ENCODE results near the gene CARD10. TPM values are rescaled to one million over a fixed set of nuclear protein-coding genes. Genes with fewer than 3 reads are reported as not detected.

The CARD10 gene
- total and polyA plus RNA-seq, 2 of the 13 experiments (the other 11 are each of a cell fraction or from before 2014, with no cell fraction given): 35.2 to 55.8 TPM

GRCh38 chr22:37449331-37450001, 69.7 kb downstream of the CARD10 start (continued):
- TF ChIP-seq, protein P1, sequence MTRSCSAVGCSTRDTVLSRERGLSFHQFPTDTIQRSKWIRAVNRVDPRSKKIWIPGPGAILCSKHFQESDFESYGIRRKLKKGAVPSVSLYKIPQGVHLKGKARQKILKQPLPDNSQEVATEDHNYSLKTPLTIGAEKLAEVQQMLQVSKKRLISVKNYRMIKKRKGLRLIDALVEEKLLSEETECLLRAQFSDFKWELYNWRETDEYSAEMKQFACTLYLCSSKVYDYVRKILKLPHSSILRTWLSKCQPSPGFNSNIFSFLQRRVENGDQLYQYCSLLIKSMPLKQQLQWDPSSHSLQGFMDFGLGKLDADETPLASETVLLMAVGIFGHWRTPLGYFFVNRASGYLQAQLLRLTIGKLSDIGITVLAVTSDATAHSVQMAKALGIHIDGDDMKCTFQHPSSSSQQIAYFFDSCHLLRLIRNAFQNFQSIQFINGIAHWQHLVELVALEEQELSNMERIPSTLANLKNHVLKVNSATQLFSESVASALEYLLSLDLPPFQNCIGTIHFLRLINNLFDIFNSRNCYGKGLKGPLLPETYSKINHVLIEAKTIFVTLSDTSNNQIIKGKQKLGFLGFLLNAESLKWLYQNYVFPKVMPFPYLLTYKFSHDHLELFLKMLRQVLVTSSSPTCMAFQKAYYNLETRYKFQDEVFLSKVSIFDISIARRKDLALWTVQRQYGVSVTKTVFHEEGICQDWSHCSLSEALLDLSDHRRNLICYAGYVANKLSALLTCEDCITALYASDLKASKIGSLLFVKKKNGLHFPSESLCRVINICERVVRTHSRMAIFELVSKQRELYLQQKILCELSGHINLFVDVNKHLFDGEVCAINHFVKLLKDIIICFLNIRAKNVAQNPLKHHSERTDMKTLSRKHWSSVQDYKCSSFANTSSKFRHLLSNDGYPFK (CRISPR knock-in tag; IDR thresholded peaks at IDR 0.05; ENCODE audit: borderline replicate concordance): no peak
- no peak for TF ChIP-seq ZIK1 (CRISPR knock-in tag; IDR thresholded peaks at IDR 0.05; ENCODE audit: borderline replicate concordance, low read depth)

- H3K9ac ChIP-seq (ENCODE audit: insufficient read depth, low read depth, low read length): no peak overlapping the region
- H3K4me1 ChIP-seq (ENCODE audit: insufficient read depth, low read length): peaks cover 6% of the 10 kb centered on the region
- H3K27me3 ChIP-seq (ENCODE audit: control insufficient read depth in 1 of 2, insufficient read depth in 2 of 2, low read length in 2 of 2): peaks cover 0 to 18% of the 10 kb centered on the region in 2 experiments; a peak in 4 of 5 replicates
- no peaks in the 10 kb centered on the region for H3K9me3 ChIP-seq (ENCODE audit: low read length)
- H4K20me1 ChIP-seq (ENCODE audit: insufficient read depth, low read length): no peaks in the 10 kb centered on the region
- no peak for DNase-seq (ENCODE audit: low spot score)
- intact Hi-C loops (cut with micrococcal nuclease; ENCODE audit: unreplicated experiment): no loop called here
- TF ChIP-seq TBP (CRISPR knock-in tag; IDR thresholded peaks at IDR 0.05) (no peak), MLLT10 (CRISPR knock-in tag; IDR thresholded peaks at IDR 0.05) (no peak), ISX (CRISPR knock-in tag; conservative IDR thresholded peaks at IDR 0.05) (no peak), ZNF33A (CRISPR knock-in tag; IDR thresholded peaks at IDR 0.05; ENCODE audit: borderline replicate concordance) (no peak), ZNF3 (CRISPR knock-in tag; IDR thresholded peaks at IDR 0.05) (no peak)
- no peak for FAIRE-seq
- no peaks in the 10 kb centered on the region for H3K79me2 ChIP-seq (ENCODE audit: insufficient read depth, low read length)
- ATAC-seq: no peak
- ChIA-PET CTCF (ENCODE audit: low intra/inter-chr PET ratio, low total read pairs) (no interaction called here), POLR2A (interaction anchor here (0.6 kb wide), 1 partner anchor 64 kb away, joined by 3 read pairs; no protein-coding TSS in a partner anchor)
- H3K4me2 ChIP-seq (ENCODE audit: low read depth, low read length): no peak overlapping the region
- 20% methylated on average over 3 of the region's 18 CpGs for WGBS (ENCODE audit: low lambda C conversion rate)
- no peak overlapping the region for H3K4me3 ChIP-seq (replicated peaks in 1 of 3; ENCODE audit: insufficient read depth in 1 of 3, low read depth in 2 of 3, low read length in 3 of 3)
- in situ Hi-C loops (cut with HindIII; ENCODE audit: extremely low pct_ligation_motif_present, low pct_unique_long_range_greater_than_20kb): no loop called here
- no peaks in the 10 kb centered on the region for H3K36me3 ChIP-seq (replicated peaks in 1 of 2; ENCODE audit: control insufficient read depth in 1 of 2, insufficient read depth in 2 of 2, low read length in 2 of 2)
- BruUV-seq (replicated peaks): no TSS peak
- no peak overlapping the region for H2AFZ ChIP-seq (ENCODE audit: low read length)
- no peak overlapping the region for H3K27ac ChIP-seq (ENCODE audit: extremely low read length, insufficient read depth, low read length)
These were observed 70.6 kb downstream of the CARD10 start for GRCh38 chr22:37448516-37449127.

Data from HepG2 (cell line).